Measurements from ENCODE around the gene ASB16. TPM values are rescaled to one million over a fixed set of nuclear protein-coding genes. Genes with fewer than 3 reads are reported as not detected.
"Not testable (repeated sequence)": the region's sequence is repeated elsewhere in the genome, so short reads cannot be mapped to it uniquely, and the experiment has no call there.

The ASB16 gene
- total RNA-seq, 4 donors from 2014 or later: 0.19 TPM; not detected in 3

GRCh38 chr17:44124118-44124438 lies 46.4 kb upstream of the ASB16 start:
- TF ChIP-seq, protein P1, sequence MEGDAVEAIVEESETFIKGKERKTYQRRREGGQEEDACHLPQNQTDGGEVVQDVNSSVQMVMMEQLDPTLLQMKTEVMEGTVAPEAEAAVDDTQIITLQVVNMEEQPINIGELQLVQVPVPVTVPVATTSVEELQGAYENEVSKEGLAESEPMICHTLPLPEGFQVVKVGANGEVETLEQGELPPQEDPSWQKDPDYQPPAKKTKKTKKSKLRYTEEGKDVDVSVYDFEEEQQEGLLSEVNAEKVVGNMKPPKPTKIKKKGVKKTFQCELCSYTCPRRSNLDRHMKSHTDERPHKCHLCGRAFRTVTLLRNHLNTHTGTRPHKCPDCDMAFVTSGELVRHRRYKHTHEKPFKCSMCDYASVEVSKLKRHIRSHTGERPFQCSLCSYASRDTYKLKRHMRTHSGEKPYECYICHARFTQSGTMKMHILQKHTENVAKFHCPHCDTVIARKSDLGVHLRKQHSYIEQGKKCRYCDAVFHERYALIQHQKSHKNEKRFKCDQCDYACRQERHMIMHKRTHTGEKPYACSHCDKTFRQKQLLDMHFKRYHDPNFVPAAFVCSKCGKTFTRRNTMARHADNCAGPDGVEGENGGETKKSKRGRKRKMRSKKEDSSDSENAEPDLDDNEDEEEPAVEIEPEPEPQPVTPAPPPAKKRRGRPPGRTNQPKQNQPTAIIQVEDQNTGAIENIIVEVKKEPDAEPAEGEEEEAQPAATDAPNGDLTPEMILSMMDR (IDR thresholded peaks at IDR 0.05): no peak
- DNase-seq (ENCODE audit: low spot score): no peak
- no peak for ATAC-seq (ENCODE audit: low FRiP score)

DNA sequence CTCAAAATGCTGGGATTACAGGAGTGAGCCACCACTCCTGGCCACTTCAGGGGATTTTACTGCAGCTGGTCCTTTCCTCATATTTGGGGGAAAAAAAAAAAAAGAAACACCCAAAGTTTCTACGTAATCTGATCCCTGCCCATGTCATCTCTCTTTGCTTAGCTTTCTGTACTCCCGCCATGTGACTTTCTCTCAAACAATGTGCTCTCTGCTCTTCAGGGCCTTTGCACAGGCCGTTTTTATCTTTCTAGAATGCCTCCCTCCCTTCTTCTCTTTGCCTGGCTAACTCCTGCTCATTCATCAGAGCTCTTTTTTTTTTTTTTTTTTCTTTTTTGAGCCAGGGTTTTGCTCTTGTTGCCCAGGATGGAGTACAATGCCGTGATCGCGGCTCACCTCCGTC lies 42.1 kb upstream of the ASB16 start:
- ATAC-seq (ENCODE audit: low FRiP score) (no peak), DNase-seq (ENCODE audit: low spot score) (no peak)
- TF ChIP-seq, protein P1 (IDR thresholded peaks at IDR 0.05): no peak

- no peak for DNase-seq (ENCODE audit: low spot score)
- no peak for ATAC-seq (ENCODE audit: low FRiP score)
- TF ChIP-seq, protein P1 (IDR thresholded peaks at IDR 0.05): no peak
Measured at GRCh38 chr17:44130693-44131349, 39.7 kb upstream of the ASB16 start.

DNA sequence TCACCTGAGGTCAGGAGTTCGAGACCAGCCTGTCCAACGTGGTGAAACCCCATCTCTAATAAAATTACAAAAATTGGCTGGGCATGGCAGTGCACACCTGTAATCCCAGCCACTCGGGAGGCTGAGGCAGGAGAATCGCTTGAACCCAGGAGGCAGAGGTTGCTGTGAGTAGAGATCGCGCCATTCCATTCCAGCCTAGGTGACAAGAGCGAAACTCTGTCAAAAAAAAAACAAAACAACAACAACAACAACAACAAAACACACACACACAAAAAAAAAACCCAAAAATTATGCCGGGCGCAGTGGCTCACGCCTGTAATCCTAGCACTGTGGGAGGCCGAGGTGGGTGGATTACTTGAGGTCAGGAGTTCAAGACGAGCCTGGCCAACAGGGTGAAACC lies 39.1 kb upstream of the ASB16 start:
- ATAC-seq (ENCODE audit: low FRiP score); DNase-seq (ENCODE audit: low spot score): not testable (repeated sequence)

DNA sequence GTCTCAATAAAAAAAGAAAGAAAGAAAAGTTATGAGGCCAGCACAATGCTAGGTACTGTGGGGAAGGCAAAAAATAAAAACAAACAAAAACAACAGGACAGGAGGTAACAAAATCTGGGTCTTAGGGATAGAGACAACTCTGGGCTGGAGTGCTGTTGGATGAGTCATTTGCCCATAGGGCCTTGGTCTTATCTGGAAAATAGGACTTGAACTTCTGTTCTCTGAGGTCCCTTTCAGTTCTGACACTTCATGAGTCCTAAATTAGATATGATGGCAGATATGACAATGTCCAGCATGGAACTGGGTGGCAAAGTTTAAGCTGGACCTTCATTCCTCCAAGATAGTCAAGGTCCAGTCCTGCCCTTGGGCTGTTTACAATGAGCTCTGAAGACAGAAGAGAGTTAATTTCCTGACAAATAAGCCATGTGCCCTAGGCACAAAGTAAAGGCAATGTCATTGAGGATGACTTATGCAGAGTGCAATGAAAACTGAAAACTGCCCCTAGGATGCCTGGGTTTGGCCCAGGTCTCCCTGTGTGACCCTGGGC lies 38.2 kb upstream of the ASB16 start:
- DNase-seq (ENCODE audit: low spot score): no peak
- no peak for ATAC-seq (ENCODE audit: low FRiP score)
- TF ChIP-seq, protein P1 (IDR thresholded peaks at IDR 0.05): no peak

GRCh38 chr17:44133918-44134476 lies 36.5 kb upstream of the ASB16 start:
- ATAC-seq (ENCODE audit: low FRiP score) (no peak), DNase-seq (ENCODE audit: low spot score) (no peak)
- TF ChIP-seq, protein P1 (IDR thresholded peaks at IDR 0.05): no peak

DNA sequence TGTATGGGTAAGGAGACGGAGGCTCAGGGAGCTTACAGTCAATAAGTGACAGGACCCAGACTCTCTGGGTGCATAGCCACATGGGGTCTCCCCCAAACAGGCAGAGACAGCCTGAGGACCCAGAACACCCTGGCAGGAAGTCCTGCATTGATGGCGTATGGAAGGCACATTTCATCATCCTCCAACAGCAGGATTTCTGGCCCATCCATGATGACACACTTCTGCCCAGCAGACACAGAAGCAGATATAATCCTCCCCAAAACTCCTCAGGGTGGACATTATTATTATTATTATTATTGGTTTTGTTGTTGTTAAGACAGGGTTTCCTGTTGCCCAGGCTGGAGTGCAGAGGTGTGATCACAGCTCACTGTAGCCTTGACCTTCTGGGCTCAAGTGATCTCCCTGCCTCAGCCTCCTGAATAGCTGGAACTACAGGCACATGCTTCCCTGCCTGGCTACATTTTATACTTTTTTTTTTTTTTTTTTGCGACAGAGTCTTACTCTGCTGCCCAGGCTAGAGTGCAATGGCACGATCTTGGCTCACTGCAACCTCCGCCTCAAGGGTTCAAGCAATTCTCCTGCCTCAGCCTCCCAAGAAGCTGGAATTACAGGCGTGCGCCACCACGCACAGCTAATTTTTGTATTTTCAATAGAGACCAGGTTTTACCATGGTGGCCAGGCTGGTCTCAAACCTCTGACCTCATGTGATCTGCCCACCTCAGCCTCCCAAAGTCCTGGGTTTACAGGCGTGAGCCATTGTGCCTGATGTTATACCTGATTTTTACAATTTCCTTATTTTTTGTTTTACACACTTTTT lies 35.5 kb upstream of the ASB16 start:
- no peak for DNase-seq (ENCODE audit: low spot score)
- ATAC-seq (ENCODE audit: low FRiP score): no peak
- TF ChIP-seq, protein P1 (IDR thresholded peaks at IDR 0.05): no peak

All from omental fat pad (tissue), 4 donors.